Endothelial cell (in vitro differentiated cells): ENCODE measurements around the gene JAG2. TPM values are rescaled to one million over a fixed set of nuclear protein-coding genes. Genes with fewer than 3 reads are reported as not detected.

Experiments used
- DNase-seq: peaks from one replicate; pipeline ENCODE4 v3.0.0; 2021; ENCODE audit warnings: low spot score
- H3K27ac Mint-ChIP-seq: one replicate; pipeline ENCODE4 v1.8.0; 2021; ENCODE audit warnings: mixed read lengths, inconsistent platforms; ENCODE audit not compliant: unreplicated experiment
- H3K27me3 Mint-ChIP-seq: one replicate; pipeline ENCODE4 v1.8.0; 2021; ENCODE audit warnings: mild to moderate bottlenecking, moderate library complexity, mixed read lengths, inconsistent platforms; ENCODE audit not compliant: unreplicated experiment
- H3K36me3 Mint-ChIP-seq: one replicate; pipeline ENCODE4 v1.8.0; 2021; ENCODE audit warnings: mild to moderate bottlenecking, low read depth, mixed read lengths, inconsistent platforms; ENCODE audit not compliant: unreplicated experiment
- H3K4me1 Mint-ChIP-seq: one replicate; pipeline ENCODE4 v1.8.0; 2021; ENCODE audit warnings: mild to moderate bottlenecking, mixed read lengths, inconsistent platforms; ENCODE audit not compliant: unreplicated experiment
- H3K4me3 Mint-ChIP-seq: one replicate; pipeline ENCODE4 v1.8.0; 2021; ENCODE audit warnings: mild to moderate bottlenecking, mixed read lengths, inconsistent platforms; ENCODE audit not compliant: unreplicated experiment
- H3K9me3 Mint-ChIP-seq: one replicate; pipeline ENCODE4 v1.8.0; 2021; ENCODE audit warnings: mixed read lengths, inconsistent platforms; ENCODE audit not compliant: unreplicated experiment
- total RNA-seq: library from RNA; stranded (reverse); fragmentation: NEBNext Ultra II Directional; extraction: Animal tissue kit (Norgen Biotek cat#: 25700); gene quantifications from one replicate; pipeline ENCODE4 v1.2.1, GENCODE V29; 2021; ENCODE audit not compliant: unreplicated experiment
- TF ChIP-seq, protein P1 (sequence below): fragments of 200-600 bp; sonication (generic); IDR thresholded peaks from one replicate; pipeline ENCODE4 v1.5.0; 2021; ENCODE audit warnings: antibody characterized with exemption; ENCODE audit not compliant: unreplicated experiment

Gene JAG2
- total RNA-seq, 1 donor from 2014 or later = 280 TPM

DNA sequence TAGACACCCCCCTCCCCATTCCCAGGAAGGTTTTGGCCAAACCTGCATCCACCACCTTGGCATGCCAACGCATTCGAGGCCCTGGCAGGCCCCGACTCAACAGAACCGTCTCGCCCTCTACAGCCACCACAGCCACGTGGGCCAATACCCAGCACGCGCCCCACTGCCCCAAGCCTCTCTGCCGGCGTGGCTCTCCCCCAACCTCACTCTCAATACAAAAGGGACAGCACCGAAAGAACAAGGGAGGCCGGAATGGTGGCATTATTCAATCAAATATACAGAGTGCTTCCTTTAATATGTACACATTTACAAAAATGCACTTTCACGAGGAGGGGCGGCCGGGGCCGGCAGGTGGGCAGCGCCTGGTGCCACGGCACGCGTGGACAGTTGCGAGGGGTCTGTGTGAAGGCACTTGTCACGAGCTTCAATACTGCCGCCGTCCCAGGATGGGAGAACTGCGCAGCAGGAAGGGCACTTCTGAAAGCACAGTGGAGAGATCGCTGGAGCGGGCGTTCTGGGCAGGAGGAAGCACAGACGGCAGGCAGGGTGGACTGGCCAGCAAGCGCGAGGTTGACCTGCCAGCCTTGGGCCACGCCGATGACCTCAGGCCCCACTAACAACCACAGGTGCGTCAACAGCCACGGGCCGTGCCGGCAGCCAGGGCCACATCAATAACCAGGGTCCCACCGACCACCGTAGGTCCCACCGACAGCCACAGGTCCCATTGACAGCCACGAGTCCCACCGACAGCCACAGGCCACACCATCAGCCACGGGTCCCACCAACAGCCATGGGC, 26.9 kb downstream of the JAG2 start:
- H3K4me1 Mint-ChIP-seq = no peaks in the 10 kb centered on the region
- DNase-seq = no peak
- TF ChIP-seq, protein P1, sequence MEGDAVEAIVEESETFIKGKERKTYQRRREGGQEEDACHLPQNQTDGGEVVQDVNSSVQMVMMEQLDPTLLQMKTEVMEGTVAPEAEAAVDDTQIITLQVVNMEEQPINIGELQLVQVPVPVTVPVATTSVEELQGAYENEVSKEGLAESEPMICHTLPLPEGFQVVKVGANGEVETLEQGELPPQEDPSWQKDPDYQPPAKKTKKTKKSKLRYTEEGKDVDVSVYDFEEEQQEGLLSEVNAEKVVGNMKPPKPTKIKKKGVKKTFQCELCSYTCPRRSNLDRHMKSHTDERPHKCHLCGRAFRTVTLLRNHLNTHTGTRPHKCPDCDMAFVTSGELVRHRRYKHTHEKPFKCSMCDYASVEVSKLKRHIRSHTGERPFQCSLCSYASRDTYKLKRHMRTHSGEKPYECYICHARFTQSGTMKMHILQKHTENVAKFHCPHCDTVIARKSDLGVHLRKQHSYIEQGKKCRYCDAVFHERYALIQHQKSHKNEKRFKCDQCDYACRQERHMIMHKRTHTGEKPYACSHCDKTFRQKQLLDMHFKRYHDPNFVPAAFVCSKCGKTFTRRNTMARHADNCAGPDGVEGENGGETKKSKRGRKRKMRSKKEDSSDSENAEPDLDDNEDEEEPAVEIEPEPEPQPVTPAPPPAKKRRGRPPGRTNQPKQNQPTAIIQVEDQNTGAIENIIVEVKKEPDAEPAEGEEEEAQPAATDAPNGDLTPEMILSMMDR = no peak
- no peaks in the 10 kb centered on the region for H3K9me3 Mint-ChIP-seq
- H3K36me3 Mint-ChIP-seq = peaks cover 33% of the 10 kb centered on the region
- peak overlapping the region; percentile 14 for H3K27ac Mint-ChIP-seq
- peaks cover 20% of the 10 kb centered on the region for H3K27me3 Mint-ChIP-seq
- H3K4me3 Mint-ChIP-seq = peak overlapping the region; percentile 80

DNA sequence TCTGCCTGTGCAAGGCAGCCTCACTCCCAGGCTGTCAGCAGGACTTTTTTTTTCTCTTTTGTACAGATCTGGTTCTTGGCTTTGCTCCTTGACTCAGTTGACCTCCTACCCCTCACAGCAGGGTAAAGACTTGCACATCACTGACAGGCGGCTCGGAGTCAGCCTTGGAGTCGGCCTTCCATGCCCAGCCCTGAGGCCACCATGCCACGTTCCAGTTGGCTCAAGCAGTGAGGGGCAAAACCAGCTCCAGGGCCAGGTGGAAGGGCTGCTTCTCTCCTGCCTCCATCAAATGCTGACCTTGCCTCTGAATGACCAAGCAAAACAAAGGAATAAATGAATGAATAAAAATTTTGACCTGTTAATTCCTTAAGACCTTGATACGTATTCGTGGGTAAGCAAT, 27.6 kb downstream of the JAG2 start:
- no peaks in the 10 kb centered on the region for H3K9me3 Mint-ChIP-seq
- H3K4me3 Mint-ChIP-seq = peak overlapping the region; percentile 79
- peaks cover 33% of the 10 kb centered on the region for H3K36me3 Mint-ChIP-seq
- no peak overlapping the region for H3K27ac Mint-ChIP-seq
- H3K27me3 Mint-ChIP-seq = peaks cover 20% of the 10 kb centered on the region
- H3K4me1 Mint-ChIP-seq = no peaks in the 10 kb centered on the region
- TF ChIP-seq, protein P1 = no peak
- DNase-seq = no peak

- no peaks in the 10 kb centered on the region for H3K4me1 Mint-ChIP-seq
- no peak overlapping the region for H3K27ac Mint-ChIP-seq
- no peaks in the 10 kb centered on the region for H3K9me3 Mint-ChIP-seq
- H3K36me3 Mint-ChIP-seq = peaks cover 33% of the 10 kb centered on the region
- H3K4me3 Mint-ChIP-seq = peak overlapping the region; percentile 79
- TF ChIP-seq, protein P1 = no peak
- peaks cover 20% of the 10 kb centered on the region for H3K27me3 Mint-ChIP-seq
- DNase-seq = no peak
Observed at GRCh38 chr14:105140581-105140980, 28.0 kb downstream of the JAG2 start.

GRCh38 chr14:105139831-105140239, 28.7 kb downstream of the JAG2 start:
- Mint-ChIP-seq H3K36me3 (peaks cover 33% of the 10 kb centered on the region), H3K4me1 (no peaks in the 10 kb centered on the region), H3K27me3 (peaks cover 20% of the 10 kb centered on the region), H3K27ac (no peak overlapping the region), H3K9me3 (no peaks in the 10 kb centered on the region), H3K4me3 (peak overlapping the region; percentile 44)
- DNase-seq = no peak
- TF ChIP-seq, protein P1 = no peak

DNA sequence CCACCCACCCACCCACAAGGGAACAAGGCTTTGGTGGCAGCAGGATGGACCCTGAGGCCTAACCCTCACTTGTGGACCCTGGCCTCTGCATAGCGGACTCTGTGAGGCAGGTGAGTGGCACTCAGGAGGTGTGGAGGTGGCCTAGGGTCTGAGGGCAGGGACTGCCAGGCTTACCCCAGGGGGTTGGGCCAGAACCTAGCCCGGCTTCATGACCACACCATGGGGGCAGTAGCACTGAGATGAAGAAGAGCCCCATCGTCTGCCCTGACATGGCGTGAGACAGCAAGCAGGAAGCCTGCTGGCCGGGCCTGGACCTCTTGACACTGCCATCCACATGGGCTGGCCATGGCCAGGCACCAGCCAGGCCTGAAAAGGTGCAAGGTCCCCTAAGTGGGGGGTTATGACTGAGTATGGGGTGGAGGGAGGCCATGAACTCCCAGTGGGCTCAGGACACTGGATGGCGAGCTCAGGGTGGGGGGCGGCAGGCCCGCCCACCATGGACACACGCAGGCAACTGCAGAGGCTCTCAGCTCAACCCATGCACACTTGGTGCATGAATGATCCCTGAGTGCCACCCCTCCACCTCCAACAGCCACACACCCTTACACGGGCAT, 29.3 kb downstream of the JAG2 start:
- no peak overlapping the region for H3K27ac Mint-ChIP-seq
- no peak overlapping the region for H3K4me3 Mint-ChIP-seq
- no peaks in the 10 kb centered on the region for H3K4me1 Mint-ChIP-seq

More for the DNA sequence above, 29.3 kb downstream of the JAG2 start:
- Mint-ChIP-seq H3K9me3 (no peaks in the 10 kb centered on the region), H3K36me3 (peaks cover 32% of the 10 kb centered on the region), H3K27me3 (peaks cover 19% of the 10 kb centered on the region)
- peak; percentile 6 for DNase-seq
- TF ChIP-seq, protein P1 = no peak
